AML-193 (cell line): ENCODE results near the gene CZIB.
"Not testable (repeated sequence)": the region's sequence is repeated elsewhere in the genome, so short reads cannot be mapped to it uniquely, and the experiment has no call there.

Experiments used
- DNase-seq, 2 experiments: peaks; one replicate each; lab custom pipeline; 2025; lab: John Stamatoyannopoulos, UW

Gene CZIB

GRCh38 chr1:53238197-53239155 lies 18.0 kb upstream of the CZIB start, which contains the start of gene MAGOH:
MAGOH (minus strand) TSS chr1:53238518; CDS start chr1:53238448, 70 bp downstream.
- peak; percentile 90 to 93 for DNase-seq

- DNase-seq, result no peak
Observed at GRCh38 chr1:53237638-53238037, 17.2 kb upstream of the CZIB start.

GRCh38 chr1:53220962-53221286 lies 490 bp upstream of the CZIB start:
- no peak for DNase-seq

- no peak for DNase-seq
Observed at GRCh38 chr1:53219711-53220110, 723 bp downstream of the CZIB start.

- no peak for DNase-seq
Observed at GRCh38 chr1:53218201-53218600, 2.2 kb downstream of the CZIB start.

- no peak for DNase-seq
Observed at GRCh38 chr1:53214376-53214940, 6.0 kb downstream of the CZIB start.

- DNase-seq, result no peak
Observed at GRCh38 chr1:53210954-53211353, 9.5 kb downstream of the CZIB start.

- DNase-seq, result no peak
Observed at GRCh38 chr1:53210352-53210751, 10.1 kb downstream of the CZIB start.

- DNase-seq, result no peak
Observed at GRCh38 chr1:53207726-53208125, 12.7 kb downstream of the CZIB start.

GRCh38 chr1:53206735-53207379 lies 13.6 kb downstream of the CZIB start:
- DNase-seq, result no peak

- not testable (repeated sequence) for DNase-seq
Observed at GRCh38 chr1:53206083-53206685, 14.2 kb downstream of the CZIB start.

- not testable (repeated sequence) for DNase-seq
Observed at GRCh38 chr1:53205496-53205895, 14.9 kb downstream of the CZIB start.

GRCh38 chr1:53203466-53203865 lies 17.0 kb downstream of the CZIB start:
- no peak for DNase-seq

- no peak for DNase-seq
Observed at GRCh38 chr1:53198241-53198651, 22.2 kb downstream of the CZIB start.

GRCh38 chr1:53197291-53198200 lies 22.9 kb downstream of the CZIB start:
- DNase-seq, result peak; percentile 32 to 42

- DNase-seq, result peak; percentile 88 to 93
Observed at GRCh38 chr1:53196485-53197290, 23.7 kb downstream of the CZIB start, which contains the start of gene CPT2. CPT2 (plus strand) TSS chr1:53196824; CDS start chr1:53196944, 120 bp downstream.

GRCh38 chr1:53196017-53196484 lies 24.4 kb downstream of the CZIB start:
- DNase-seq, result no peak

- no peak for DNase-seq
Observed at GRCh38 chr1:53195246-53196016, 25.0 kb downstream of the CZIB start.

GRCh38 chr1:53190210-53190611 lies 30.2 kb downstream of the CZIB start:
- no peak for DNase-seq
